ENCODE measurements around the gene KCNAB2.

- no peak for TF ChIP-seq CTCF (IDR thresholded peaks at IDR 0.05; ENCODE audit: insufficient read depth, low read depth, low read length)
- TF ChIP-seq EZH2 (IDR thresholded peaks at IDR 0.05; ENCODE audit: insufficient read depth, low read length) = no peak
Observed at GRCh38 chr1:6128276-6129081, 82.8 kb downstream of the KCNAB2 start.

All from astrocyte (in vitro differentiated cells and primary cell).